NB4 (cell line): ENCODE data around the gene SERPINA1.
"Not testable (repeated sequence)": the region's sequence is repeated elsewhere in the genome, so short reads cannot be mapped to it uniquely, and the experiment has no call there.

Source experiments
- DNase-seq: peaks from one replicate; pipeline ENCODE4 v3.0.0; 2010; ENCODE audit warnings: low read depth
- H3K4me3 ChIP-seq: one replicate; pipeline ENCODE4 v1.5.1; 2011; ENCODE audit warnings: mild to moderate bottlenecking, low read depth, low read length, moderate library complexity
- CTCF ChIP-seq: IDR thresholded peaks from one replicate; pipeline ENCODE4 v1.5.1; 2012; ENCODE audit warnings: low read depth, low read length
- MAX ChIP-seq: IDR thresholded peaks from 2 replicates; pipeline ENCODE4 v1.6.1; 2011; ENCODE audit warnings: low read depth, low read length
- MYC ChIP-seq: IDR thresholded peaks from 2 replicates; pipeline ENCODE4 v1.6.1; 2011; ENCODE audit warnings: low read depth, low read length
- POLR2A ChIP-seq: IDR thresholded peaks from 2 replicates; pipeline ENCODE4 v1.6.1; 2011; ENCODE audit warnings: mild to moderate bottlenecking; ENCODE audit not compliant: insufficient read length; ENCODE audit errors: extremely low read depth

SERPINA1 gene

GRCh38 chr14:94423453-94424056, 35.2 kb upstream of the SERPINA1 start:
- peak; percentile 82 for DNase-seq
- no peak overlapping the region for H3K4me3 ChIP-seq
- TF ChIP-seq MYC (no peak), CTCF (peak; percentile 70)

GRCh38 chr14:94421316-94421715, 32.9 kb upstream of the SERPINA1 start:
- DNase-seq = no peak
- no peak overlapping the region for H3K4me3 ChIP-seq
- TF ChIP-seq MAX (no peak), CTCF (no peak), MYC (no peak), POLR2A (no peak)

- H3K4me3 ChIP-seq, DNase-seq: not testable (repeated sequence)
Observed at GRCh38 chr14:94417497-94418205, 29.2 kb upstream of the SERPINA1 start.

- TF ChIP-seq POLR2A (no peak), CTCF (peak; percentile 49)
- H3K4me3 ChIP-seq = no peak overlapping the region
- DNase-seq = no peak
Observed at GRCh38 chr14:94412671-94413638, 24.6 kb upstream of the SERPINA1 start.

GRCh38 chr14:94411638-94412037, 23.2 kb upstream of the SERPINA1 start:
- no peak overlapping the region for H3K4me3 ChIP-seq
- no peak for DNase-seq
- TF ChIP-seq MAX (no peak), POLR2A (no peak), CTCF (no peak), MYC (no peak)

GRCh38 chr14:94409430-94409829, 21.0 kb upstream of the SERPINA1 start:
- not testable (repeated sequence) for DNase-seq, H3K4me3 ChIP-seq

- TF ChIP-seq CTCF = no peak
- no peak for TF ChIP-seq POLR2A
- TF ChIP-seq MAX = no peak
- no peak for TF ChIP-seq MYC
- no peak overlapping the region for H3K4me3 ChIP-seq
- no peak for DNase-seq
Observed at GRCh38 chr14:94408546-94409095, 20.2 kb upstream of the SERPINA1 start.
